NCI-H2196 treated with DMSO at 0.1 percent for 48 hours (cell line): ENCODE results near the gene IGSF23.
A peak's percentile ranks its signal among the peaks of the same experiment; 100 is the strongest.
"Not testable (repeated sequence)": the region's sequence is repeated elsewhere in the genome, so short reads cannot be mapped to it uniquely, and the experiment has no call there.

Source experiments
- DNase-seq: peaks from one replicate; lab custom pipeline; 2025; ENCODE audit not compliant: unreplicated experiment; lab: John Stamatoyannopoulos, UW

IGSF23 gene

GRCh38 chr19:44610497-44610896 lies 2.9 kb upstream of the IGSF23 start:
- not testable (repeated sequence) for DNase-seq

- peak; percentile 46 for DNase-seq
Observed at GRCh38 chr19:44611812-44612295, 1.5 kb upstream of the IGSF23 start.

DNA sequence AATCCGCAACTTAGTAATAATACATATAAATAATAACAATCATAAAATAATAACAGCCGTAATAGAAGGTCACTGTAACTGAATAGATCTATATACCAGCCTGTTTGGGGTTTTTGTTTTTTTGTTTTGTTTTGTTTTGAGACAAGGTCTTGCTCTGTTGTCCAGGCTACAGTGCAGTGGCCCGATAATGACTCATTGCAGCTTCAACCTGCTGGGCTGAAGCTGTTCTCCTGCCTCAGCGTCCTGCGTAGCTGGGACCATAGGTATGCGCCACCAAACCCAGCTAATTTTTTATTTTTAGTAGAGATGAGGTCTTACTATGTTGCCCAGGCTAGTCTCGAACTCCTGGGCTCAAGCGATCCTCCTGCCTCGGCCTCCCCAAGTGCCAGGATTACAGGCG lies 950 bp downstream of the IGSF23 start:
- no peak for DNase-seq

- DNase-seq: no peak
Observed at GRCh38 chr19:44615863-44616247, 2.5 kb downstream of the IGSF23 start.

- DNase-seq: no peak
Observed at GRCh38 chr19:44617110-44617880, 3.9 kb downstream of the IGSF23 start.

DNA sequence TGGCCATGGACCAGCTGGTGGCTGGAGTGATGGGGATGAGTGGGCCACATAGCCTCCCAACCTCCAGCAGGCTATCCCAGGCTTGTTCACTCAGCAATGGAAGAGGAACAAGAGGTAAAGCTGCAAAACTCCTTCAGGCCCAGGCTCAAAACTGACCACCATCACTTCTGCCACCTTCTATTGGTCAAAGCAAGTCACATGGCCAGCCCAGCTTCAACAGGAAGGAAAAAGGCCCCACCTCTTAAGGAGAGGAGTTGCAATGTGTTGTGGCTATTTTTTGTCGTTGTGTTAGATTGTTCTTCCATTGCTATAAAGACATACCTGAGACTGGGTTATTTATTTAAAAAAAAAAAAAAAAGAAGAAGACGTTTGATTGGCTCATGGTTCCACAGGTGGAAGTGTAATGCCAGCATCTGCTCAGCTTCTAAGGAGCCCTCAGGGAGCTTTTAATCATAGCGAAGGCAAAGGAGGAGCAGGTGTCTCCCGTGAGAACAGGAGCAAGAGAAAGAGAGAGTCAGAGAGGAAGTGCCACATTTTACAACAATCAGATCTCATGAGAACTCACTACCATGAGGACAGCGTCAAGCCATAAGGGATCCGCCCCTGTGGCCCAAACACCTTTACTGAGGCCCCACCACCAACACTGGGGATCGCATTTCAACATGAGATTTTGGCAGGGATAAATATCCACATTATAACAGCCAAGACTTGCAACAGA lies 5.4 kb downstream of the IGSF23 start:
- no peak for DNase-seq

GRCh38 chr19:44620667-44621066 lies 7.3 kb downstream of the IGSF23 start:
- no peak for DNase-seq

DNA sequence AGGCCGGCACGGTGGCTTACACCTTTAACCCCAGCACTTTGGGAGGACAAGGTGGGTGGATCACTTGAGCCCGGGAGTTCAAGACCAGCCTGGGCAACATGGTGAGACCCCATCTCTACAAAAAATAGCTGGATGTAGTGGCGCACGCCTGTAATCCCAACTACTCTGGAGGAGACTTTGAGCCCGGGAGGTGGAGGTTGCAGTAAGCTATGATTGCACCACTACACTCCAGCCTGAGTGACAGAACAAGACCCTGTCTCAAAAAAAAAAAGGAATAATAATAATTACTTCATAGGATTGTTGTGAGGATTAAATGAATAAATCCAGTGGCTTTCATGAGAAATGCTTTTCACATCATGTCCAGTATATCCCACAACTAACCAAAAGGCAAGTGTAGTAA lies 8.0 kb downstream of the IGSF23 start:
- DNase-seq: no peak

DNA sequence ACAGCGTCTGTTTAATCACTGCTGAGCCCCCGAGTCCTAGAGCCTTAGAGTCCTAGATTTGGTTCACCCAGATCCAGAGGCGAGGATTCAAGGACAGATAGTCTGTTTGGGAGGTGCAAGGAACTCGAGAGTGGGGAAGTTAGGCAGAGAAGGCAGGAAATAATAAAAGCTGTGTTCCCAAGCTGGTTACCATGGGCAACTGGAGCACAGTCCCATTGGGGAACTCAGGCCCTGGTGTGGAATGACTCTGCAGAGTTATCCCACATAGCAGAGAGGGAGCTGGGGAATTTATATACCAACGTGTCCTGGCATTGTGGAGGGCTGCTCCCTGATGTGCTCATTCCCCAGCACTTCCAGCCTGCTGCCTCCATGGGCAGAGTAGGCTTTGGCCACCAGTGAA lies 9.7 kb downstream of the IGSF23 start:
- DNase-seq: no peak

- DNase-seq: no peak
Observed at GRCh38 chr19:44623626-44624025, 10.3 kb downstream of the IGSF23 start.

- DNase-seq: no peak
Observed at GRCh38 chr19:44624840-44625354, 11.5 kb downstream of the IGSF23 start.

DNA sequence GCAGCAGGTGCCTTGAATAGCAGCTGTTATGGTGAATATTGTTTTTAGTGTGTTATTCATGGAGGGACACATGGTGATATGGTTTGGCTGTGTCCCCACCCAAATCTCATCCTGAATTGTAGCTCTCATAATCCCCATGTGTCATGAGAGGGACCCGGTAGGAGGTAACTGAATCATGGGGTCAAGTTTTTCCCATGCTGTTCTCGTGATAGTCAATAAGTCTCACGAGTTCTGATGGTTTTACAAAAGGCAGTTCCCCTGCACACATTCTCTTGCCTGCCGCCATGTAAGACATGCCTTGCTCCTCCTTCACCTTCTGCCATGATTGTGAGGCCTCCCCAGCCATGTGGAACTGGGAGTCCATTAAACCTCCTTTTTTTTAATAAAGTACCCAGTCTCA lies 12.3 kb downstream of the IGSF23 start:
- DNase-seq: not testable (repeated sequence)

GRCh38 chr19:44626048-44626624 lies 12.8 kb downstream of the IGSF23 start:
- DNase-seq: no peak

- no peak for DNase-seq
Observed at GRCh38 chr19:44627631-44628030, 14.3 kb downstream of the IGSF23 start.

DNA sequence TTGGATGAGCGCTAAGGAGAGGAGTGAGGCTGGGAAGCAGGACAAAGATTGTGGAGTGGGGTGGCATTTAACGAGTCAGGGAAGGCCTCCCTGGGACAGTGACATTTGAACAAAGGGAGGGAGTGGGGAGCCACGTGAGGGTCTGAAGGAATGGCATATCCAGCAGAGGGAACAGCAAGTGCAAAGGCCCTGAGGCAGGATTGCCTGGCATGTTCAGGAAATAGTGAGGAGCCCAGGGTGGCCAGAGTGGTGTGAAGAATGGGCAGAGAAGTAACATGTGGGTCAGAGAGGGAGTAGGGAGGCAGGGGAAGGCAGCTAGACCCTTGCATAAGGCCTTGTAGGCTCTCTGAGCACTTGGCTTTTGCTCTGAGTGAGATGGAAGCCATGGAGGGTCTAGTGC lies 15.4 kb downstream of the IGSF23 start:
- DNase-seq: no peak

DNA sequence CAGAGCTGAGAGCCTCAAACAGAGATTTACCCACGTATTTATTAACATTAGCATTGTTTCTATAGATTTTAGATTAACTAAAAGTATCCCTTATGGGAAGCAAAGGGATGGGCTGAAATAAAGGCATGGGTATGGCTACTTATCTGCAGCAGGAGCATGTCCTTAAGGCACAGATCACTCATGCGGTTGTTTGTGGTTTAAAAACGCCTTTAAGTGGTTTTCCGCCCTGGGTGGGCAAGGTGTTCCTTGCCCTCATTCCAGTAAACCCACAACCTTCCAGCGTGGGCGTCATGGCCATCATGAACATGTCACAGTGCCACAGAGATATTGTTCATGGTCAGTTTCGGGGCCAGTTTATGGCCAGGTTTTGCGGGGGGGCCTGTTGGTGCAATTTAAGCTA lies 18.2 kb downstream of the IGSF23 start:
- not testable (repeated sequence) for DNase-seq

- DNase-seq: not testable (repeated sequence)
Observed at GRCh38 chr19:44634058-44634457, 20.7 kb downstream of the IGSF23 start.

DNA sequence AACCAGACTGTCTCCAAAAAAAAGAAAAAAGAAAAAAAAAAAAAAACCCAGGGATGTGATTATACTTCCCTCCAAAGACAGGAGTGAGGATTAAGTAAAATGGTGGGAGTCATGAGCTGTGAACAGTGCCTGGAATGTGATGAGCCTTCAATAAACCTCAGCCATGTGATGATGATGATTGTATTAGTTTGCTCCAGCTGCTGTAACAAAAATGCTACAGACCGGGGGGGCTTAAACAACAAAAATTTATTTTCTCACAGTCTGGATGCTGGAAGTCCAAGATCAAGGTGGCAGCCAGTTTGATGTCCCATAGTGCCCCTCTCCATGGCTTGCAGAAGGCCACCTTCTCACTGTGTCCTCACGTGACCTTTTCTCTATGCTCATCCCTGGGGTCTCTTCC lies 21.4 kb downstream of the IGSF23 start:
- no peak for DNase-seq

GRCh38 chr19:44635581-44636438 lies 22.4 kb downstream of the IGSF23 start:
- no peak for DNase-seq

DNA sequence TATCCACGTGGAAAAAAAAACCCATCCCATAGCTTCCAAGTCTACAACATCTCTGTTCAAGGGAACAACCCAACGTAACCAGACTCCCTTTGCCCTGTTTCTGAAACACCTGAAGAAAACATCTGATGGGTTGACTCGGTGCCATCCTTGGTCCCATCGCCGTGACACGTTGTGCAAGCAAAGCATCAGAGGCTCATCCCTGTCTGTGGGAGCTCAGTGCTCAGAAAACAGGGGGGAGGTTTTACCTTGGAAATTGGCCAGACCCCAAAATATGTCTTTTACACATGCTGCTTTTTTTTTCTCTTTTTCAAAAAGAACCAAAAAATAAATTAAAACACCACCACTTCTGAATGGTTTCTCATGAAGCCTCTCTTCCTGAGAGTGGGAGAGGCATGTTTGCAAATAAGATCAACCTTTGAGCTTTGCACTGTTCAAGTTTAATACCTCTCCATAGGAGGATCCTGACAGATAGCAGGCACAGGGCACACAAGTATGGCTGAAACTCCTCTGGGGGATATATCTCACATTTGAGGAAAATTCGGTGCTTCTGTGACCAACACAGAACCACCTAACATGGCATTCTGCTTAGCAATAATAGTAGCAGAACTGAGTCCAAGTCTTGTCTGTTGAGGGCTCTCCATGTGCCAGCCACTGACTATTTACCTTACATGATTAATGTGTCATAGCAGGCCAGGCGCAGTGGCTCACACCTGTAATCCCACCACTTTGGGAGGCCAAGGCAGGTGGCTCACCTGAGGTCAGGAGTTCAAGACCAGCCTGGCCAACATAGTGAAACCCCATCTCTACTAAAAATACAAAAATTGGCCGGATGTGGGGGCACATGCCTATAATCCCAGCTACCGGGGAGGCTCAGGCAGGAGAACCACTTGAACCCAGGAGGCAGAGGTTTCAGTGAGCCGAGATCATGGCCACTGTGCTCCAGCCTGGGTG lies 23.4 kb downstream of the IGSF23 start:
- no peak for DNase-seq
